ENCODE results near the gene ZBTB18.
"Not testable (repeated sequence)": the region's sequence is repeated elsewhere in the genome, so short reads cannot be mapped to it uniquely, and the experiment has no call there.

Gene ZBTB18

DNA sequence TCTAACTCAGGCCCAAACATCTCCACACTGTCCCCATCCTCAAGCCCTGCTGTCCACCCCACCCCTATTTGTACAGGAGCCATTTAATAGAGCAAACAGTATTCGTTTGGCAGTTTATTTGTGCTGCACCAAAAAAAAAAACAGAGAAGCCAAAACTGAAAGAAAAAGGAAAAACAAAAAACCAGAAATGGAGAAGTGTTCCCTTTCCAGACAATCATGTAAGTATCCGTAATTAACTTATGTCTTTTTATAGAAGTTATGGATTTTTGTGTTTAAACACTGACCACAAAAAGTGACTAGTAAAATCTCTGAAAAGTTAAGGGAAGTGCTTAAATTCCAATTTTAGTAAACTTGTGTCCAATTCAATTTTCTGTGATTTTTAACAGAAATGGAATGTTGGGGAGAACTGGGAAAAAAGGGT lies 40.4 kb upstream of the ZBTB18 start:
- no peak for DNase-seq (ENCODE audit: extremely low spot score)
- CTCF ChIA-PET: interaction anchor here (1.4 kb wide), 1 partner anchor 13 kb away, joined by 5 read pairs; no protein-coding TSS in a partner anchor
- POLR2A ChIA-PET: no interaction called here
- TF ChIP-seq, protein P1, sequence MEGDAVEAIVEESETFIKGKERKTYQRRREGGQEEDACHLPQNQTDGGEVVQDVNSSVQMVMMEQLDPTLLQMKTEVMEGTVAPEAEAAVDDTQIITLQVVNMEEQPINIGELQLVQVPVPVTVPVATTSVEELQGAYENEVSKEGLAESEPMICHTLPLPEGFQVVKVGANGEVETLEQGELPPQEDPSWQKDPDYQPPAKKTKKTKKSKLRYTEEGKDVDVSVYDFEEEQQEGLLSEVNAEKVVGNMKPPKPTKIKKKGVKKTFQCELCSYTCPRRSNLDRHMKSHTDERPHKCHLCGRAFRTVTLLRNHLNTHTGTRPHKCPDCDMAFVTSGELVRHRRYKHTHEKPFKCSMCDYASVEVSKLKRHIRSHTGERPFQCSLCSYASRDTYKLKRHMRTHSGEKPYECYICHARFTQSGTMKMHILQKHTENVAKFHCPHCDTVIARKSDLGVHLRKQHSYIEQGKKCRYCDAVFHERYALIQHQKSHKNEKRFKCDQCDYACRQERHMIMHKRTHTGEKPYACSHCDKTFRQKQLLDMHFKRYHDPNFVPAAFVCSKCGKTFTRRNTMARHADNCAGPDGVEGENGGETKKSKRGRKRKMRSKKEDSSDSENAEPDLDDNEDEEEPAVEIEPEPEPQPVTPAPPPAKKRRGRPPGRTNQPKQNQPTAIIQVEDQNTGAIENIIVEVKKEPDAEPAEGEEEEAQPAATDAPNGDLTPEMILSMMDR (IDR thresholded peaks at IDR 0.05; ENCODE audit: control extremely low read depth, extremely low read depth, low read depth, missing control alignments): no peak

DNA sequence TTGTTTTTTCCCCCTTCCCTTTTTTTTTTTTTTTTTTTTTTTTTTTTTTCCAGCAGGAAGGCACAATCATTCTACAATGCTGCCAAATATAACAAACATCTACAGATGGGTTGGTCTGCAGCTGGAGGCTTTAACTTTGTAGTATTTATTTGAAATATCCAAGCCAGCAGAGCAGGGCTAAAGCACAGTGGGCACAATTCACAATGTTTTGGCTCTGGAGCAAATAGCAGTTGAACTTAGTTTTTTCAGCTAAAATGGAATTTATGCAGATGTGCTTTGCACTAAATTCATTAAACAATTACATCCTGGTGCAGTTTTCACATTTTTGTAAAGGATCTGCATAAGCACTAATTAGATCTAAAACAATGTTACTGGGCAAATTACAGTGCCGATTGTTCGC lies 39.8 kb upstream of the ZBTB18 start:
- TF ChIP-seq, protein P1 (IDR thresholded peaks at IDR 0.05; ENCODE audit: control extremely low read depth, extremely low read depth, low read depth, missing control alignments): no peak
- no peak for DNase-seq (ENCODE audit: extremely low spot score)
- ChIA-PET POLR2A (no interaction called here), CTCF (interaction anchor here (1.4 kb wide), 1 partner anchor 12 kb away, joined by 5 read pairs; no protein-coding TSS in a partner anchor)

DNA sequence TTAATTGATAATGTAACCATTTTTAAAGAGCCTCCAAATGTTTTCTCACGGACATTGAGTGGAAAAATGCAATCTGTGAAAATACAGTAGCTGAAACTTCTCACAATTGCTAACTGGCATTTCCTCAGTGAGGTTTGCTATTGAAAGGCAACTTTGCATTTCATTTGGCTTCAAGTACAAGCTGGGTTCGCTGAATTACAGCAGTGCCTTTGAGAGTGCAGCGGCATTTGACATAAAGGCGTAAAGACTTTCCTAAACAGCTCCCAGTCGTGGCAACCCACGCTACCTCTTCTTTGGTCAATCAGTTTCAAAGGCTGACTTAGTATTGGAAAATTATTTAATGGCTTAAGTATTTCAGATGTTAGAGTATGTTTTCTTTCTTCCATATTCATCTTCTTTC lies 39.3 kb upstream of the ZBTB18 start:
- TF ChIP-seq, protein P1 (IDR thresholded peaks at IDR 0.05; ENCODE audit: control extremely low read depth, extremely low read depth, low read depth, missing control alignments): no peak
- POLR2A ChIA-PET: no interaction called here
- CTCF ChIA-PET: interaction anchor here (1.4 kb wide), 1 partner anchor 12 kb away, joined by 5 read pairs; no protein-coding TSS in a partner anchor
- no peak for DNase-seq (ENCODE audit: extremely low spot score)

DNA sequence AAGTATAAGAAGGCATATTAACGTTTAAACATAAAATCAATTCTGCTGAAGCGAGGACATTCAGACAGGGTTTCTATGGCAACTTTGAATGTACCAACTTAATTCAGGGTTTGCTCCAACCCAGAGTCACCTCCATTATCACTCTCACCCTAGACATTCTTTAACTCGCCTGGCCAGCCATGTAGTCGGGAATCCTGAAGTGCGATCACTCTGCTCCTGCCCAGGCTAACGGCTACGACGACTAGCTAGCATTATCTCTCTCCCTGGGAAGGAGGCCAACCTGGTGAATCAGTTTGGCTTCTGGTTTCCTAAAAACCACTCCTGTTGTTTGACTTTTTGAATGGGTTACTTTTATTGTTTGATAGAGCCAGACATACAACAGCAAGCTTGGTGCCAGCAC lies 38.9 kb upstream of the ZBTB18 start:
- ChIA-PET CTCF (interaction anchor here (1.4 kb wide), 1 partner anchor 11 kb away, joined by 5 read pairs; no protein-coding TSS in a partner anchor), POLR2A (no interaction called here)
- TF ChIP-seq, protein P1 (IDR thresholded peaks at IDR 0.05; ENCODE audit: control extremely low read depth, extremely low read depth, low read depth, missing control alignments): no peak
- DNase-seq (ENCODE audit: extremely low spot score): no peak

DNA sequence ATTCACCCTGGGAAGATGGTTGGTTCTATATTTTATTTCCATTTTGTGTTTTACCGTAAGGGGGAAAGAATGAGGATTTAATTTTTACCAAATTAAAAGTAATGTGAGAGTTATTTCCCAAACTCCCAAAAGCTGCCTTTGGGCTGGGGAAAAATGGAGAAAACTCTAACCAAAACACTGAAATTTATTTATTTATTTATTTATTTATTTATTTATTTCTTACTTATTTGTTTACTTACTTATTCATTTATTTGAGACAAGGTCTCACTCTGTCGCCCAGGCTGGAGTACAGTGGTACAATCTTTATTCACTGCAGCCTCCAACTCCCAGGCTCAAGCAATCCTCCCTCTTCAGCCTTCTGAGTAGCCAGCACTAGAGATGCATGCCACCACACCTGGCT lies 38.0 kb upstream of the ZBTB18 start:
- no peak for DNase-seq (ENCODE audit: extremely low spot score)
- TF ChIP-seq, protein P1 (IDR thresholded peaks at IDR 0.05; ENCODE audit: control extremely low read depth, extremely low read depth, low read depth, missing control alignments): no peak
- ChIA-PET POLR2A (no interaction called here), CTCF (no interaction called here)

DNA sequence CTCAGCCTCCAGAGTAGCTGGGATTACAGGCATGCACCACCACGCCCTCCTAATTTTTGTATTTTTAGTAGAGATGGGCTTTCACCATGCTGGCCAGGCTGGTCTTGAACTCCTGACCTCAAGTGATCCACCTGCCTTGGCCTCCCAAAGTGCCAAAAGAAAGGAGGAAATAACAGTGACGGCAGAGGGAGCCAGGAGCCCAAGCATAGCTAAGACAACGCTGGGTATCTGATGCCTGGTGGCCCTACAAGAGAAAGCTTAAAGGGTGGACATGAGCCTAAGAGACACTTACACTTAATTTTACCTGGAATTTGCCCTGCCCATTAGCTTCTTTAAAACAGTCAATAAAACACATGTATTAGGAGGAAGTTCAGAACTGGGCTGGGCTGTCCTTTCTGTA lies 36.2 kb upstream of the ZBTB18 start:
- DNase-seq (ENCODE audit: extremely low spot score); POLR2A ChIA-PET: not testable (repeated sequence)
- CTCF ChIA-PET: interaction anchor here (0.9 to 1.3 kb wide), 4 partner anchors 8 to 284 kb away, joined by 3 to 5 read pairs (median 3); no protein-coding TSS in a partner anchor

DNA sequence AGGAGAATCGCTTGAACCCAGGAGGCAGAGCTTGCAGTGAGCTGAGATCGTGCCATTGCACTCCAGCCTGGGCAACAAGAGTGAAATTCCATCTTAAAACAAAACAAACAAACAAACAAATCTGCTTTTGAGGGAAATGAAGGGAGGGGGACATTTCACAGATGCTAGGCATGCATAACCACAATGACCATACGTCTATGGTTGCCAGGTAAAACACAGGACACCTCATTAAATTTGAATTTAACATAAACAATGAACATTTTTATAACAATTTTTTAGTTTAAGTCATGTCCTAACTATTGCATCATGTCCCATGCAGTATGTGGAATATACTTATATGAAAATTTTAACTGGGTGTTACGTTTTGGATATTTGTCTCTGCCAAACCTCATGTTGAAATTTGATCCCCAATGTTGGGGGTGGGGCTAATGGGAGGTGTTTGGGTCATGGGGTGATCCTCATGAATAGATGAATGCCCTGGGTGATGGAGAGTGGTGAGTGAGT lies 31.0 kb upstream of the ZBTB18 start:
- CTCF ChIA-PET: no interaction called here
- DNase-seq (ENCODE audit: extremely low spot score): no peak
- TF ChIP-seq, protein P1 (IDR thresholded peaks at IDR 0.05; ENCODE audit: control extremely low read depth, extremely low read depth, low read depth, missing control alignments): no peak
- POLR2A ChIA-PET: no interaction called here

Measured in GM10248 (cell line).